GM20000 (cell line): ENCODE measurements around the gene GRK3.
"Not testable (repeated sequence)": the region's sequence is repeated elsewhere in the genome, so short reads cannot be mapped to it uniquely, and the experiment has no call there.

Source experiments
- DNase-seq: peaks from one replicate; pipeline ENCODE4 v3.0.0; 2012; ENCODE audit warnings: low spot score
- CTCF ChIP-seq: IDR thresholded peaks from 2 replicates; pipeline ENCODE4 v1.5.1; 2012; ENCODE audit warnings: mild to moderate bottlenecking, control low read depth; ENCODE audit errors: extremely low read depth, missing control alignments

GRK3 gene

GRCh38 chr22:25555586-25555985, 8.9 kb upstream of the GRK3 start:
- no peak for TF ChIP-seq CTCF
- DNase-seq: no peak

GRCh38 chr22:25557218-25557617, 7.3 kb upstream of the GRK3 start:
- DNase-seq: no peak
- no peak for TF ChIP-seq CTCF

DNA sequence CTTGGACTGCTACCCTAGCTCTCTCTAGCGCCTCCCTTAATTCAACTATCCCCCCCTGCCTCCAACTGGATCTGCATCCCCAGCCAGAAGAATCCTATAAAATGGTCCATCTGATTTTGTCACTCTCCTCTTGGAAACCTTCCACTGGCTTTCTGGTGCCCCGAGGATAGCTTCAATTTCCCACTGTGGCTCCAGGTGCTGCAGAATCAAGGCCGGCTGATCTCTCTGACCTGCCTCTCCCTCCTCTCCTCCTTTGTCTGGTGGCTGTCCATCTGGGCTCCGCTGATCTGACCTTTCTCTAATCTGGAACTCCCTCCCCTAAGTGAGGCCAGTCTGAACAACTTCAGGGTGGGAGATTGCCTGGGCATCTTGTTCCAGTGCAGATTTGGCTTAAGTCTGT, 6.1 kb upstream of the GRK3 start:
- no peak for DNase-seq

GRCh38 chr22:25559910-25560309, 4.6 kb upstream of the GRK3 start:
- DNase-seq: not testable (repeated sequence)

More for the DNA sequence above, 6.1 kb upstream of the GRK3 start:
- no peak for TF ChIP-seq CTCF

DNA sequence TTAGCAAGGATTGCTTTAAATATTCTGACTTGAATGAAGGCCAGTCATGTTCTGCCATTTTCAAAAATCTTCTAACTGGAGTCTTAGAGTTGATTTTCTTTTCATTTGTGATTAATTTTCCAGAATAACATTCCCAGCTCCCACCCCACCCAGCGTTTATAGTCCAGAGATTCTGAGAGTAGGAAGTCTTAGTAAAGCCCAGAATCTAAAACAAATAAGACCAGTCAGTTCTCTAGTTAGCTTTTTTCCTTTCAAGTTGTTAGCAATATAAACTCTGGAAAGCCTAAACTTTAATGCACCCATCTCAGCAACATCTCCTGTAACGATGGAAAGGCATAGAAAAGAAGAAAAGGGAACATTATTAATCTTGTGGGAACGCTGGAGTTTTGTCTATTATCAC, 3.3 kb upstream of the GRK3 start:
- DNase-seq: not testable (repeated sequence)

DNA sequence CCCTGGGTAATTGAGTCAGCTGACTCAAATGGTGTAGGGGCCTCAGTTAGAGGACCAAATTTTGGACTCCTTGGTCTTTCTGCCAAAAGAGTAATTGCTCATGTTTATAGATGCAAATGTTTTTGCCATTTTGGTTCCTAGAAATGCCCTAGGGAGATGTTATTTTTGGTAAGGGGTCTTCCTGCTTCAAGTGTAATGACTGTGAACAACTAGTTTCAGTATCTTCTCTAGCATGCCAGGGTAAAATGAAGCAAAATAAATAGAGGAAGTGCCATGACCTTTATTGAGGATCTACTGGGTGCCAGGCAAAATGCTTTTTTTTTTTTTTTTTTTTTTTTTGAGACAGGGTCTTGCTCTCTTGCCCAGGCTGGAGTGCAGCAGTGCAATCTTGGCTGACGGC, 2.5 kb upstream of the GRK3 start:
- DNase-seq: not testable (repeated sequence)

- DNase-seq: not testable (repeated sequence)
These were observed 1.3 kb upstream of the GRK3 start for GRCh38 chr22:25562966-25563760.

GRCh38 chr22:25563761-25564319, 635 bp upstream of the GRK3 start:
- DNase-seq: peak; percentile 32
- TF ChIP-seq CTCF: no peak

GRCh38 chr22:25564979-25565677, 653 bp downstream of the GRK3 start:
- no peak for DNase-seq
- TF ChIP-seq CTCF: no peak
